Small intestine (tissue), 7 donors: ENCODE results near the gene PSAP. TPM values are rescaled to one million over a fixed set of nuclear protein-coding genes. Genes with fewer than 3 reads are reported as not detected.
"Not testable (repeated sequence)": the region's sequence is repeated elsewhere in the genome, so short reads cannot be mapped to it uniquely, and the experiment has no call there.

Experiments used
- DNase-seq, 2 donors: peaks; one replicate each; pipeline versions ENCODE4 v3.0.0 to v3.0.0-alpha.2; 2013
- FAIRE-seq: peaks from 2 replicates; lab custom pipeline; 2012; peaks lifted over from hg19 to GRCh38; lab: Jason Lieb, UNC
- H3K27ac ChIP-seq, 3 donors: one replicate each; pipeline ENCODE4 v1.5.1; 2013; ENCODE audit warnings: low read length in 2 of 3, mild to moderate bottlenecking in 2 of 3, control low read depth in 1 of 3, inconsistent platforms in 1 of 3, low read depth in 1 of 3, moderate library complexity in 1 of 3
- H3K27me3 ChIP-seq, 3 donors: one replicate each; pipeline ENCODE4 v1.6.1; 2013; ENCODE audit warnings: low read length in 3 of 3, inconsistent platforms in 1 of 3; ENCODE audit not compliant: control insufficient read depth in 3 of 3, insufficient read depth in 3 of 3
- H3K36me3 ChIP-seq, 3 donors: one replicate each; pipeline ENCODE4 v1.6.1; 2013; ENCODE audit warnings: low read length in 3 of 3, inconsistent platforms in 1 of 3, low read depth in 1 of 3, mild to moderate bottlenecking in 1 of 3, moderate library complexity in 1 of 3; ENCODE audit not compliant: control insufficient read depth in 3 of 3, insufficient read depth in 2 of 3
- H3K4me1 ChIP-seq, 3 donors: one replicate each; pipeline ENCODE4 v1.6.1; 2013; ENCODE audit warnings: low read length in 2 of 3, inconsistent platforms in 1 of 3, low read depth in 1 of 3, mild to moderate bottlenecking in 1 of 3, moderate library complexity in 1 of 3; ENCODE audit not compliant: control insufficient read depth in 3 of 3, insufficient read depth in 2 of 3
- H3K4me3 ChIP-seq, 3 donors: one replicate each; pipeline ENCODE4 v1.5.1; 2013; ENCODE audit warnings: low read length in 3 of 3, control low read depth in 1 of 3, inconsistent platforms in 1 of 3, low read depth in 1 of 3, mild to moderate bottlenecking in 1 of 3, moderate library complexity in 1 of 3
- H3K9me3 ChIP-seq, 2 donors: one replicate each; pipeline ENCODE4 v1.6.1; 2013; ENCODE audit warnings: low read depth in 1 of 2, low read length in 1 of 2; ENCODE audit not compliant: control insufficient read depth in 2 of 2, insufficient read depth in 1 of 2
- WGBS, 3 donors: extraction: QIAGEN DNeasy Blood & Tissue Kit; methylation state at CpG; one replicate each; pipeline ENCODE4 v1.1.7; 2013; 5-methylcytosine and 5-hydroxymethylcytosine counted together
- polyA plus RNA-seq, 4 donors: library from polyadenylated mRNA; stranded (reverse) in 3 of 4; unstranded in 1 of 4; fragments of 200-250 nt in 3 of 4; fragments of 120-200 nt in 1 of 4; gene quantifications; one replicate each; pipeline versions ENCODE4 v1.2.1 to v1.2.3, GENCODE V29; 2013
- donor health status: healthy with polysubstance abuse.
- donor health status: control.
- donor health status: control.
- donor health status: Bipolar disorder and iron deficiency.
- donor health status: healthy.

PSAP gene
- polyA plus RNA-seq, 4 donors, result 149 to 603 (median 311) TPM

DNA sequence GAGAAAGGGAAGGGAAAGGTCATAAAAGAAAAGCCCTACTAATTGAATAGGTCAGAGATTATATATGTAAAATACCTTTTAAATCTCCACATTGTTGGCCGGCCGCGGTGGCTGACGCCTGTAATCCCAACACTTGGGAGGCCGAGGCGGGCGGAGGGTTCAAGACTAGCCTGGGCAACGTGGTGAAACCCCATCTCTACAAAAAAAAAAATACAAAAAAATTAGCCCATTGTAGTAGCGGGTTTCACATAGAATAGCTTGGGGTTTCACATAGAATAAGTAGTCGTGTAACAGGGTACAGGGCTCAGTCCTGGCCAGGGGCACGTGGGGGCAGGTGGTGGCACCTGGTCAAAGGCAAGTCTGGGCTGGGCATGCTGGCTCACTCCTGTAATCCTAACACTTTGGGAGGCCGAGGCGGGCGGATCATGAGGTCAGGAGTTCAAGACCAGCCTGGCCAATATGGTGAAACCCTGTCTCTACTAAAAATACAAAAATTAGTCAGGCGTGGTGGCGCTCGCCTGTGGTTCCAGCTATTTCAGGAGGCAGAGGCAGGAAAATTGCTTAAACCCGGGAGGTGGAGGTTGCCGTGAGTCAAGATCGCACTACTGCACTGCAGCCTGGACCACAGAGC is 529 bp upstream of the PSAP start:
- Histone ChIP-seq H3K27ac (peak overlapping the region; percentile 7 to 71 (median 68)), H3K4me3 (peak overlapping the region in 1 of 3 donors; percentile 92), H3K4me1 (peaks cover 0 to 11% (median 10%) of the 10 kb centered on the region in 3 donors)
- H3K27me3 ChIP-seq, FAIRE-seq, H3K9me3 ChIP-seq, DNase-seq, H3K36me3 ChIP-seq: not testable (repeated sequence)
- 38 to 46% (median 40%) methylated on average over 18 to 20 of the region's 20 CpGs for WGBS, 3 donors

DNA sequence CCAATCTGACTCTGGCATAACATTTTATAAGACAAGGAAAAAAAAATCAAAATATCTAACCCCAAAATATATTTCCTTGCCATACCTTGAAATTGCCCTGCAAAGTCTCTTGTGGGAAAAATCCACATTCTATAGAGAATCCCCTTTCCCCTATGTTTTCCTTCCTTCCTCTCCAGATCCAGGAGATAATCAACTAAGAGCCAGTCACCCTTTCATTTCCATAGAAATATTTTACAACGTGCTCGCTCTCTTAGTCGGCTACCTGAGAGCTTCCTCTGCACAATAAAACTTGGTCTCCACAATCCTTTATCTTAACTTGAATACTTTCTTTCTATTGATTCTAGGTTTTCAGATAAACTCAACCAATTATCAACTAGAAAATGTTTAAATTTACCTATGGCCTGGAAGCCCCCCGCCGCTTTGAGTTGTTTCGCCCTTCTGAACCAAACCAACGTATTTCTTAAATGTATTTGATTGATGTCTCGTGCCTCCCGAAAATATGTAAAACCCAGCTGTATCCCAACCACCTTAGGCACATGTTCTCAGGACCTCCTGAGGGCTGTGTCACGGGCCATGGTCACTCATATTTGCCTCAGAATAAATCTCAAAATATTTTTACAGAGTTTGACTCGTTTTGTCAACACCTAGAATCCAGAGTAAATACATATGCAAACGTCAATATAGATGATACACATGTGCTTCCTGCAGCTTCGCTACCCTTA is 869 bp downstream of the PSAP start:
- Histone ChIP-seq H3K27me3 (no peaks in the 10 kb centered on the region), H3K27ac (peak overlapping the region; percentile 71 to 91 (median 87)), H3K4me1 (peaks cover 0 to 11% (median 10%) of the 10 kb centered on the region in 3 donors), H3K9me3 (peaks cover 0 to 3% of the 10 kb centered on the region in 2 donors), H3K36me3 (no peaks in the 10 kb centered on the region), H3K4me3 (peak overlapping the region; percentile 89 to 92 (median 90))
- peak in 1 of 2 donors; percentile 38 for DNase-seq
- FAIRE-seq, result no peak
- WGBS, 3 donors, result 0 to 4% (median 4%) methylated on average over 13 of the region's 13 CpGs

DNA sequence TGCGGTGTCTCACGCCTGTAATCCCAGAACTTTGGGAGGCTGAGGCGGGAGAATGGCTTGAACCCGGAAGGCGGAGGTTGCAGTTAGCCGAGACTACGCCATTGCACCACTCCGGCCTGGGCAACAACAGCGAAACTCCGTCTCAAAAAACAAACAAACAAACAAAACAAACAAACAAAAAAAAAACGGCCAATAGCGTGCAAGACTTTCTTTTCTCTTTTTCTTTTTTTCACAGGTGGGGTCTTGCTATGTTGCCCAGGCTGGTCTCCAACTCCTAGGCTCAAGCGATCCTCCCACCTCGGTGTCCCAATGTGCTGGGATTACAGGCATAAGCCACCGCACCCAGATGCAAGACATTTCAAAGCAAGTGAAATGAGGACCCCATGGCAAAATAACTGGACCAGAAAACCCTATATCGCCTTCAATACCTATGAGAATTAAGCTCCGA is 1.6 kb downstream of the PSAP start:
- H3K36me3 ChIP-seq, result no peaks in the 10 kb centered on the region
- DNase-seq (no peak), FAIRE-seq (no peak)
- peaks cover 0 to 11% (median 10%) of the 10 kb centered on the region in 3 donors for H3K4me1 ChIP-seq
- 92 to 93% (median 92%) methylated on average over 17 of the region's 17 CpGs for WGBS, 3 donors
- H3K27ac ChIP-seq, result no peak overlapping the region
- H3K27me3 ChIP-seq, result no peaks in the 10 kb centered on the region
- H3K4me3 ChIP-seq, result peak overlapping the region in 1 of 3 donors; percentile 92
- peaks cover 0 to 3% of the 10 kb centered on the region in 2 donors for H3K9me3 ChIP-seq

DNA sequence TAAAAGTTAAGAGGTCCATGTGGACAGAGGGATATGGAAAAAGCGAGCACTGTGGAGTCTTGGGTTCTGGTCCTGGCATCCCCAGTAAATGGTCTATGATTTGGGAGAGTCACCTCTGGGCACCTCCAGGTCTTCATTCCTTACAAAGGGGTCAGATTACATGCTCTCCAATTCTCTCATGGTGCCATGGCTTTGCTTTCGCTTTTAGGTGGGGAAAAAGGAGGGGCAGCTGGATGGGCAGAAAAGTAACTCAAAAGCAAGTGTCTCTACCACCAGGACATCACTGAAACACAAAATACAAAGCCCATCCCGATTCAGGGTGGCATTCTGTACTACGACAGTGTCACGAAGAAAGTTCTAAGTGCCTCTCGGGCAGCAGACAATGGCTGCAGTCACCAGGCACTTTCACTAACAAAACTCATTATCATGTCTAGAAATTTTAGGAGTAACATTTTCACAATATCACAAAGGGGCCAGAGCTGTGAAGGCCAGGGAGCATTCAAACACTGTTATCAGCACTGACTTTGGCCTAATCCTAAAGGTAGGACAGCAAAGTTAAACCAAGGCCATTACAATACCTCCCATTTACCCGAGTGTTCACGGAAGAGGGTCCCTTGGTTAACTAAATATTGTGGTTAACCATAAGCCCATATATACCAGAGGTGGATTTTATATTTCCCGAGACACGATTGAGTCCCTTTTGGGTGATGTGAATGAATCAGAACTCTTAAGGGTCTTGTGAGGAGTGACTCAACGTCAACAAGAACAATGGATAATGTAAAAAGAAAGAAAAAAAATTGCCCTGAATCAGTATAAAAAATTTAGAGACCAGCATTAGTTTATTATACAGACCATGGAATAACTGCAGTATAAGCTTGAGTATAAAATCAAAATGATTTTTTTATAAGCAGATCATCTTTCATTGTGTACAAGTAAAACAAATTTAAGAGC is 2.5 kb downstream of the PSAP start:
- FAIRE-seq, result no peak
- H3K4me1 ChIP-seq, result peaks cover 0 to 12% (median 10%) of the 10 kb centered on the region in 3 donors
- WGBS, 3 donors, result 85 to 88% (median 87%) methylated on average over 11 of the region's 11 CpGs

DNA sequence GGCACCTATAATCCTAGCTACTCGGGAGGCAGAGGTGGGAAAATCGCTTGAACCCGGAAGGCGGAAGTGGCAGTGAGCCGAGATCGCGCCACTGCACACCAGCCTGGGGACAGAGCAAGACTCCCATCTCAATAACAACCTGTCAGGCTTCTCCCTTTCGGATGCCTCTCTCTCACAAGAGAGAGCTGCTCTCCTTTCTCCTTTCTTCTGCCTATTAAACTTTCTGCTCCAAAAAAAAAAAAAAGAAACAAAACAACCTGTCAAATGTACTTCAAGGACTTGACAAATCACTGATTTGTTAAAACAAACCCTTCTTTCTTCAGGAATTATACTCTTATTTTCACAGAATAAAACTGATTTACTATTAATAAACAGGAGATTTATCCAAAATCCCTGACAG is 3.6 kb downstream of the PSAP start:
- Histone ChIP-seq H3K4me1 (peaks cover 0 to 13% (median 7%) of the 10 kb centered on the region in 3 donors), H3K27ac (no peak overlapping the region), H3K9me3 (peaks cover 0 to 3% of the 10 kb centered on the region in 2 donors), H3K27me3 (no peaks in the 10 kb centered on the region), H3K36me3 (peaks cover 0 to 4% (median 0%) of the 10 kb centered on the region in 3 donors), H3K4me3 (no peak overlapping the region)
- FAIRE-seq (no peak), DNase-seq (no peak)
- WGBS, 3 donors, result 93 to 95% (median 94%) methylated on average over 8 of the region's 8 CpGs

More for the DNA sequence above, 2.5 kb downstream of the PSAP start:
- Histone ChIP-seq H3K27me3 (no peaks in the 10 kb centered on the region), H3K36me3 (no peaks in the 10 kb centered on the region), H3K4me3 (no peak overlapping the region), H3K9me3 (peaks cover 0 to 3% of the 10 kb centered on the region in 2 donors), H3K27ac (peak overlapping the region in 1 of 3 donors; percentile 49)
- DNase-seq, result no peak

DNA sequence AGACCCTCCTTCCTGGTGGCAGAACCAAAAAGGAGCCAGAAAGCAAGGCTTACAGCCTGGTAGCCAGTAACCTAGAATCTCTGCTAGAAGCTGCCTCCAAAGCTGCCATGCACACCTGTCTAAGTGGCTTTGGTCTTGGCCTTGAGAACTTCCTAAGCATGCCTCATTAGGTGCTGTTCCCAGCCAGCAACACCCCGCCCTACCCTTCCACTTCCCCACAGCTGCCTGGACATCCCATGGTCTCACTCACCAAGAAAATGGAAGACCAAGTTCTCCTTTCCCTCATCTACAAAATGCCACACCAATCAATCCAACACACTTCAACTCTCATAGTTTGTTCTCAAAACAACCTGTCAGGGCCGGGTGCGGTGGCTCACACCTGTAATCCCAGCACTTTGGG is 4.2 kb downstream of the PSAP start:
- Histone ChIP-seq H3K27ac (no peak overlapping the region), H3K27me3 (no peaks in the 10 kb centered on the region), H3K36me3 (peaks cover 0 to 4% (median 0%) of the 10 kb centered on the region in 3 donors), H3K4me1 (peaks cover 0 to 13% (median 5%) of the 10 kb centered on the region in 3 donors), H3K4me3 (no peak overlapping the region), H3K9me3 (peaks cover 0 to 3% of the 10 kb centered on the region in 2 donors)
- DNase-seq (no peak), FAIRE-seq (no peak)
- WGBS, 3 donors, result 85 to 95% (median 93%) methylated on average over 3 of the region's 3 CpGs

DNA sequence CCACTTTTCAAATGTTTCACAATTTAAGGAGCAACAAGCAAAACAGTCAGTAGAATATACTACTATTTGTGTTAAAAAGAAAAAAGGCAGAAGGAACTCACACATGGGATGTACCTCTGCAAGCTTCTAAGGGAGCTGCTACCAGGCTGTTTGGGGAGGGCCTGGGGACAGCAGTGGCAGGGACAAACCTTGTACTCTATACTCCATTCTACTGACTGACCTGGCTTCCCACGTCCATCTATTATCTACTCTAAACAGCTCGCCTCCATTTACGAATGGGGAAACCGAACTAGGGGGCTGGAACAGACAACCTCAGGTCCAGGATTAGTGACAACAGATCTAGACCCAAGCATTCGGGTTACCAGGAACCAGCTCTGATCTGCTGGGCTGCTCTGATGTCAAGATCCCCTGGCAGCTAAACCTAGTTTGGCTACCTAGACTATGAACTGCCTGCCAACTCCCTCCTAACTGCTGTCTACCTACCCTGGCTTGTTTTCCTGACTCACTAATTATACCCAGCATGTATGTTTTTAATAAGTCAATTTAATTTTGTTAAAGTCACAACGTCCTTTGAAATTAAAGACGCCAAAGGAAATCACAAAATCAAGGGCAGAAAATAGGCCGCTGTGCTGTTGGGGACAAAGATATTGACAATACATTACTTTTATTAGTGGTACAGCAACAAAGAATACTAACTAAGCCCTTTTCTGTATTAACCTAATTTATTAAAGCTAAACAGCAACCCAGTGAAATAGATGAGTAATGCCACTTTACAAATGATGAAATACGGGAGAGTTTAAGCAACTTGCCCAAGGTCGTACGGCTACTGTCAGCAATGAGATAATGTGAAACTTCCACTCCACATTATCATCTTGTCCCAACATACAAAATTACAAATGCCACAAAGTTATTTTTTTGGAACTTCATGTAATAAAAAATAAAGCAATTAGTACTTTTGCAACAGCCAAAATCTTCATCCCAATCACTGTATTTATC is 5.3 kb downstream of the PSAP start:
- H3K27me3 ChIP-seq, result no peaks in the 10 kb centered on the region
- H3K36me3 ChIP-seq, result peaks cover 0 to 6% (median 0%) of the 10 kb centered on the region in 3 donors
- FAIRE-seq (no peak), DNase-seq (no peak)
- H3K4me1 ChIP-seq, result peaks cover 0 to 16% (median 8%) of the 10 kb centered on the region in 3 donors
- peaks cover 0 to 3% of the 10 kb centered on the region in 2 donors for H3K9me3 ChIP-seq
- no peak overlapping the region for H3K4me3 ChIP-seq
- H3K27ac ChIP-seq, result peak overlapping the region in 1 of 3 donors; percentile 21
- 88 to 91% (median 88%) methylated on average over 11 of the region's 11 CpGs for WGBS, 3 donors
